ENCODE measurements around the gene MT4. TPM values are rescaled to one million over a fixed set of nuclear protein-coding genes. Genes with fewer than 3 reads are reported as not detected.
A peak's percentile ranks its signal among the peaks of the same experiment; 100 is the strongest.

The MT4 gene
- total and polyA plus RNA-seq, 12 donors = not detected

- DNase-seq (no peak), ATAC-seq (peak in 1 of 8 donors; percentile 6)
- H3K4me1 ChIP-seq = peaks cover 25 to 68% (median 60%) of the 10 kb centered on the region in 9 donors
- no peaks in the 10 kb centered on the region for H3K27me3 ChIP-seq
- peak overlapping the region; percentile 52 to 78 (median 72) for H3K4me3 ChIP-seq
- H3K9me3 ChIP-seq = no peaks in the 10 kb centered on the region
- 2 to 9% methylated on average over 21 of the region's 21 CpGs for WGBS, 2 donors
- peak in 3 of 9 donors; percentile 25 to 30 (median 29) for TF ChIP-seq CTCF (IDR thresholded peaks at IDR 0.05)
- H3K36me3 ChIP-seq = no peaks in the 10 kb centered on the region
- H3K27ac ChIP-seq = peak overlapping the region; percentile 84 to 99 (median 93)
- intact Hi-C loops (cut with DNase I) = loop anchor here in 7 of 10 donors (1.0 to 5.0 kb wide), 6 partner anchors 16 to 74 kb away; partner anchors contain the start of genes MT1X (in 6 of the 7) and MT1E (in 1 of the 7)
Measured at GRCh38 chr16:56608876-56609462, 44.1 kb downstream of the MT4 start.

- Histone ChIP-seq H3K4me3 (peak overlapping the region; percentile 52 to 78 (median 72)), H3K4me1 (peaks cover 25 to 68% (median 60%) of the 10 kb centered on the region in 9 donors), H3K27me3 (no peaks in the 10 kb centered on the region), H3K36me3 (no peaks in the 10 kb centered on the region), H3K27ac (peak overlapping the region; percentile 84 to 99 (median 93)), H3K9me3 (no peaks in the 10 kb centered on the region)
- intact Hi-C loops (cut with DNase I) = loop anchor here in 7 of 10 donors (2.0 to 5.0 kb wide), 5 partner anchors 15 to 73 kb away; partner anchors contain the start of genes MT1X (in 5 of the 7) and MT1E (in 1 of the 7)
- TF ChIP-seq CTCF (IDR thresholded peaks at IDR 0.05) = no peak
- 2% methylated on average over 6 of the region's 6 CpGs for WGBS, 2 donors
- DNase-seq = peak in 1 of 2 donors; percentile 87
- ATAC-seq = peak in 6 of 8 donors; percentile 5 to 39 (median 20)
Measured at GRCh38 chr16:56609463-56609921, 44.6 kb downstream of the MT4 start.

GRCh38 chr16:56610017-56610608 is 45.2 kb downstream of the MT4 start:
- TF ChIP-seq CTCF (IDR thresholded peaks at IDR 0.05) = no peak
- peak in 4 of 8 donors; percentile 9 to 20 (median 14) for ATAC-seq
- Histone ChIP-seq H3K4me3 (peak overlapping the region in 9 of 10 donors; percentile 53 to 78 (median 73)), H3K4me1 (peaks cover 25 to 68% (median 60%) of the 10 kb centered on the region in 9 donors), H3K27me3 (no peaks in the 10 kb centered on the region), H3K36me3 (no peaks in the 10 kb centered on the region), H3K9me3 (no peaks in the 10 kb centered on the region), H3K27ac (peak overlapping the region; percentile 84 to 99 (median 93))
- intact Hi-C loops (cut with DNase I) = loop anchor here in 1 of 10 donors (2.0 kb wide), 1 partner anchor 15 kb away; the partner anchor contains the start of gene MT1E
- 16 to 24% methylated on average over 10 of the region's 10 CpGs for WGBS, 2 donors
- no peak for DNase-seq

- Histone ChIP-seq H3K4me1 (peaks cover 25 to 66% (median 60%) of the 10 kb centered on the region in 9 donors), H3K9me3 (no peaks in the 10 kb centered on the region), H3K27me3 (no peaks in the 10 kb centered on the region), H3K27ac (peak overlapping the region; percentile 84 to 99 (median 93)), H3K36me3 (no peaks in the 10 kb centered on the region), H3K4me3 (peak overlapping the region in 4 of 10 donors; percentile 53 to 78 (median 74))
- intact Hi-C loops (cut with DNase I) = loop anchor here in 2 of 10 donors (1.0 to 2.0 kb wide), 2 partner anchors 14 to 15 kb away; partner anchors contain the start of gene MT1E (in 2 of the 2)
- DNase-seq = peak in 1 of 2 donors; percentile 52
- peak in 2 of 8 donors; percentile 4 for ATAC-seq
- WGBS, 2 donors = 16 to 52% methylated on average over 2 of the region's 2 CpGs
- no peak for TF ChIP-seq CTCF (IDR thresholded peaks at IDR 0.05)
Measured at GRCh38 chr16:56610609-56611111, 45.8 kb downstream of the MT4 start.
